Endometrial microvascular endothelial cells (primary cell): ENCODE data around the gene LLCFC1. TPM values are rescaled to one million over a fixed set of nuclear protein-coding genes. Genes with fewer than 3 reads are reported as not detected.

Source experiments
- in situ Hi-C: cut with HindIII; loops from 2 replicates; pipeline ENCODE4 v1.10.0; 2017; ENCODE audit warnings: low sequenced_read_pairs, low pct_unique_long_range_greater_than_20kb; ENCODE audit errors: inconsistent ontology term
- total RNA-seq: library from RNA; depleted of rRNA; stranded (reverse); fragments of >200 nt; gene quantifications from one replicate; pipeline ENCODE4 v1.2.3, GENCODE V29; 2015; ENCODE audit errors: inconsistent ontology term

Gene LLCFC1
- total RNA-seq, 1 donor from 2014 or later, result not detected

DNA sequence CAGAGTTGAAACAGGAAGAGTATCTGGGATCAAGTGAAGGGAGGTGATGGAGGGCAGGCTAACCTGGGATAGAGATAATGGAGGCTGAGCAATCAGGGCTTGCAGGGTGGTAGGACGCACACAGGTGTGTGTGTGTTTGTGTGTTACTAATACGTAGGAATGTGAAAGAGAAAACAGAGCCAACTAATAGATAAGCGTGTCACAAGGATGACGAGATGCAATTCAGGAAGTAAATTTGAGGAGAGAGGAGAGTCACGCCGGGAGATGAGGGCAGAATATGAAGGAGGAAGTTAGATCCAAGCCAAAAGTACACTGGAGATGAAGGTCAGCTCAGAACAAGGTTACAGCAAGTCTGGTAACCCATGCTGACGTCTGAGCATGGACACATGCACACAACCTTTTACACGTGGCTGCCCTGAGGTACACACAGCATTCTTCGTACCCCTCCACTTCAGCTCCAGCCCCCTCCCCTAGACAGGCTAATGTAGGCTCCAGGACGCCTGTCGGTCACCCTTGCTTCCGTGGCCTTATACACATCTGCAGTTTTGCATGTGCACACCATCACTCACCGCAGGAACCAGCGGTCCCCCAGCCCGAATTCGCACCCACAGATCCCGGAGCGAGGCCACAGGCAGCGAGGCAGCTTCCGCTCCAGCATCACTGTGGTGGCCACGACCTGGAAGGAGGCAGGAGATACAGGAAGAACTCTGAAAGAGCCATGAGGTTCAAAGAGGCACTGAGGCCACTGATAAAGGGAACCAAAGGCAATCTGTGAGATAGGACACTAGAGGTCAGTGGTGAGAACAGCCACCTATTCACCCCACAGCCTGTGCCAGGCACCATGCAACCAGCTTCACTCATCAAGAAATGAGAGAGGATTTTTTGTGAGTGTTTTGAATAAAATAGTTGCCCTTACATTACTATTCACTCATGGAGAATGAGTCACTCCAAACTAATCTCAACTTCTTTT lies 30.1 kb upstream of the LLCFC1 start:
- in situ Hi-C loops, result no loop called here

GRCh38 chr7:142910031-142910433 lies 29.3 kb upstream of the LLCFC1 start:
- in situ Hi-C loops, result no loop called here

GRCh38 chr7:142910481-142910880 lies 28.8 kb upstream of the LLCFC1 start:
- in situ Hi-C loops, result no loop called here

GRCh38 chr7:142913051-142913450 lies 26.2 kb upstream of the LLCFC1 start:
- in situ Hi-C loops, result no loop called here

DNA sequence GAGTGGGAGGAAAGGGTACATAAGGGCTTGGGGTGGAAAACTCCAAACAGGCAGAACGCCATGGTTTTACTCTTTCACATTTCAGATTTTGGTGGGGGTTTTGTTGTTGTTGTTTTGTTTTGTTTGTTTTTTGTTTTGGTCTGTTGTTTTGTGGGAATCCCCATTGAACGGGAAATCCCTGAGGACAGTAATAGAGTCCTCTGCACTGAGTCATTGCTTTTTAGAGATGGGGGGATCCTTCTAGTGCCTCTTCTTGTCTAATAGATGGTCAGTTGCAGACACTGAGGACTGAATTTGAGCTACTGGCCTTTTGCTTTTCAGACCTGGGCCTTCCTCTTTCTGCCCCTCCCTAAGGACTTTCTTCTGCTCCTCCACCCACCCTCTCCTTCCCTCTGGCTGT lies 25.7 kb upstream of the LLCFC1 start:
- in situ Hi-C loops, result no loop called here

DNA sequence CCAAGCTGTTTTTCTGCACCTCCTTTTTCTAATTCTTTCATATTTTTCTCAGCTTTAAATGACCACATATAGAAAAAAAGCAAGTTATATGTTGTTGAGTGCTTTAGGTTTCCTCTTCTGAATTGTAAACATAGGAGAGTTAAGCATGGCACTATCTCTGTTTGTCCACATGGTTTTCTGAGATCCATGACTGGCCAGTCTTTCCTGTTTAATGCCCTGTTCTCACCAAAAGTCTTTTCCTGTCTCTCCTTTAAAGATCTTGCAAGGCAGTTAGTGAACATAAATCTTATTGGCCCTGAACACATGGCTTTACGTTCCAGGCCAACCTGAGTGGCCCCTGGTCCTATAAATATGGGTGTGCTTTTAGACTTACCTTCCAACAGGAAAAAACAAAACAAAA lies 25.2 kb upstream of the LLCFC1 start:
- in situ Hi-C loops, result no loop called here

DNA sequence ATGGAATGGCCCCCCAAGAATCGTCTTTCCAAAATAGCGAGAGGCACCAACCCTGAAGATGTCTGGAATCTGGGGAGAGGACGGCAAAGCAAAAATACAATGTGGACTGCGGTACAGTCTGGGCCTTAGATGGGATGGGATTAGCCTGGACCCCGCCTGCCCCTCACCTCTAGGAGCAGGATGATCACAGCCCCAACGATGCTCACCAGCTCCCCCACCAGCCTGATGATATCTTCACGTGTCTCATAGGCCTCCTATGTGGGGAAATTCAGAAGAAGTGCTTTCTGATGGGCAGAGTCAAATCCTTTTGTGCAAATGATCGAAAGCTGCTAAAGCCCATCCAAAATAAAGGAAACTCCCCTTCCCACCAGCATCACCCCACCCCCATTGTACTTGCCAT lies 24.0 kb upstream of the LLCFC1 start:
- in situ Hi-C loops, result no loop called here

GRCh38 chr7:142916508-142916907 lies 22.8 kb upstream of the LLCFC1 start:
- in situ Hi-C loops, result no loop called here

DNA sequence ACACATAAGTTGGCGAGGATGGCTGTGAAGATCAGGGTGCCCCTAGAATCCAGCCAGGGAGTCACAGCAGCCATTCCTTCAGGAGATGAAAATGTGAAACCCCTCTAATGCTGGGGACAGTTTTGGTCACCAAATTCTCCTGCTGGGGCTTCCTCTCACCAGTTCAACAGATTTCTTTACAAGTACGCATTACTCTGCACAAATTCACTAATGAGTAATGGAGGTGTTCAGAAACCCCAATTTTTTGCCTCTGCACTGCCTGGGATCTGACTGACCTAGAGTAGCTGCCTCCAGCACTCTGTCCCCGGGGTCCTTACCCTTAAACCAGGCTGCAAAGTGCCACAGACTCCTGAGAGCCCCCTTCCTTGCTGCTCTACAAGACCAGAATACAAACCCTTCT lies 21.8 kb upstream of the LLCFC1 start:
- in situ Hi-C loops, result no loop called here

GRCh38 chr7:142918901-142919300 lies 20.4 kb upstream of the LLCFC1 start:
- in situ Hi-C loops, result no loop called here

- in situ Hi-C loops, result no loop called here
Measured at GRCh38 chr7:142919656-142920055, 19.6 kb upstream of the LLCFC1 start.

DNA sequence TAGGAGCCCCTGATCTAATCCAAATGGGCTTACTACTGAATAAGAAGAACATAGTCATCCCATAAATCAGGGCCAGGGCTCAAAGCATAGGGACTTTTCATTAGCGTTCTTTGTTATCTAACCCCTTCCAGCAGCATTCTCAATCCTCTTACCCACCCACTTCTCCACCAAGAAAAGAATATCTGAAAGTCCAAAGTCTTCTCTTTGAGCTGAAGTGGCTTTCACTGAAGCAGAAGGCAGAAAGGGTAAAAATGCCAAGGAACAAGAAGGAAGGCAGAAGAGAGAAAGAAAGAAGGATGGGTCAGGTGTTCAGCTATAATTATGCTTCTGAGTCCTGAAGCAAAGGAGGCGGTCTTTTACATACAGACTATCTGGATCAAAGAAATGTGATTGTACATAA lies 15.9 kb upstream of the LLCFC1 start:
- in situ Hi-C loops, result no loop called here

DNA sequence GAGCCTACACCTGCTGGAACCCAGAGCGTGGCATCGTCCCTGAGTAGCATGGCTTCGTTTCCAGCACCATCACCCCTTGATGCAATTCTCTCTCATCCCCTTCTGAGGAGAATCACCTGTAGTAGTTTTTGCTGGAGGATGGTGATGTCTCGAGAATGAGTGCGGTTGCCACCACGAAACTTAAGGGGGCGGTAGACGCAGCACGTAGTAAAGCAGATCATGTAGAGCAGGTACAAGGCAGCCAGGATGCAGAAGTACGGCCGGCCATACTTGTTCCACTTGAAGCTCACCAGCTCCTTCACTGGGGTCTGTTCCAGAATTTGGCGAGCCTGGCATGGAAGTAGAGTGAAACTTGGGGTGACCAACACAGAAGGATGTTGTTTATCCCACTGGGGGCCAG lies 13.9 kb upstream of the LLCFC1 start:
- in situ Hi-C loops, result no loop called here

DNA sequence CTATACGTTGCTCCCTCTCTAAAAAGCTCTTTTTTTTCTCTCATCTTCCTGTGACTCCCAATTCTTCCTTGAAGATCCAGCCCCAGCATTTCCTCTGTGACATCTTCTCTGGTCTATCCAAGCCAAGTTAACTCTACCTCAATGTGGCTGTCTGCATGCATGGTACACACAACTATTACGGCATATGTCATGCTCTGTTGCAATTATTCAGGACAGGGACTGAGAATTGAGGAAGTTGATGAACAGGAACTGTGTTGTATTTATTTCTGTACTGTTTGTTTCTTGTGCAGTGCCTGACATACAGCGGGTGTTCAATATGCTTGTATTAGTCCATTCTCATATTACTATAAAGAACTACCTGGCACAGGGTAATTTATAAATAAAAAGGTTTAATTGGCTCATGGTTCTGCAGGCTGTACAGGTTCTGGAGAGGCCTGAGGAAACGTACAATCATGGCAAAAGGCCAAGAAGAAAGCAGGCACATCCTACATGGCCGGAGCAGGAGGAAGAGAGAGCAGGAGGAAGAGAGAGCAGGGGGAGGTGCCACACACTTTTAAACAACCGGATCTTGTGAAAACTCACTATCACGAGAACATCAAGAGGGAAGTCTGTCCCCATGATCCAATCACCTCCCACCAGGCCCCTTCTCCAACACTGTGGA lies 12.1 kb upstream of the LLCFC1 start:
- in situ Hi-C loops, result no loop called here

GRCh38 chr7:142927949-142928348 lies 11.3 kb upstream of the LLCFC1 start:
- in situ Hi-C loops, result no loop called here

GRCh38 chr7:142930126-142930730 lies 9.1 kb upstream of the LLCFC1 start:
- in situ Hi-C loops, result no loop called here

- in situ Hi-C loops, result no loop called here
Measured at GRCh38 chr7:142932386-142933091, 6.7 kb upstream of the LLCFC1 start.

GRCh38 chr7:142933092-142933475 lies 6.2 kb upstream of the LLCFC1 start:
- in situ Hi-C loops, result no loop called here

DNA sequence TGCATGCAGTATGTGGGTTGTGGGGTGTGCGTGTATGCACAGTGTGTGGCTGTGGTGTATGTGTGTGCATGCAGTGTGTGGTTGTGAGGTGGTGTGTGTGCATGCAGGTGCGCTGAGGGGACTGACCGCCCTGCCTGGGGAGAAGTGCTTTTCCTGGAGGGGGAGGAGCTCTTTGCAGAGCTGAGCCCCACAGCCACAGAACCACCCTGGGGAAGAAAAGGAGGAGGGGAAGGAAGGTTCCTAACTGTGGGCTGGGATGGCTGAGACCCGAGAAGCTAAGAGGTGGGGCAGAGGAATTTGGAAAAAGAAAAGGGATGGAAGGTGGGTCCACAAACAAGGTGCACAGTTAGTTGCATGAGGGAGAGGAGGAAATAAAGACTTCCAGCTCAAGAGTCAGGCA lies 5.7 kb upstream of the LLCFC1 start, which contains the start of gene TRPV5:
Gene TRPV5 (minus strand): TSS at position 123 of the 400 bp plus-strand sequence. CDS start 287 bp downstream, outside the sequence.
- in situ Hi-C loops, result no loop called here
